H1 (cell line): ENCODE measurements around the gene AVL9. TPM values are rescaled to one million over a fixed set of nuclear protein-coding genes. Genes with fewer than 3 reads are reported as not detected.

Experiments
- CHD7 ChIP-seq: fragments of 300-600 bp; sonication (generic); IDR thresholded peaks from 2 replicates; pipeline ENCODE4 v1.7.1; 2012; ENCODE audit warnings: low read length, moderate library complexity, mild to moderate bottlenecking, inconsistent platforms; ENCODE audit not compliant: insufficient replicate concordance
- CTBP2 ChIP-seq: IDR thresholded peaks from 2 replicates; pipeline ENCODE4 v1.7.0; 2011; ENCODE audit warnings: borderline replicate concordance, mild to moderate bottlenecking, moderate library complexity, mixed read lengths, low read length; ENCODE audit not compliant: insufficient read depth, insufficient read length
- CTCF ChIP-seq, 3 experiments: IDR thresholded peaks; 1 replicate in 2 of 3; 2 replicates in 1 of 3; pipeline versions ENCODE4 v1.5.1 to v1.6.1; 2011; ENCODE audit warnings: low read length in 3 of 3, mild to moderate bottlenecking in 3 of 3, inconsistent platforms in 2 of 3, low read depth in 1 of 3, moderate library complexity in 1 of 3; ENCODE audit not compliant: insufficient read depth in 1 of 3; ENCODE audit errors: control extremely low read depth in 1 of 3
- EP300 ChIP-seq, 2 experiments: IDR thresholded peaks; 1 replicate in 1 of 2; 2 replicates in 1 of 2; pipeline ENCODE4 v1.6.1; 2011 to 2012; ENCODE audit warnings: low read depth in 2 of 2, low read length in 2 of 2, mild to moderate bottlenecking in 2 of 2, borderline replicate concordance in 1 of 2, inconsistent platforms in 1 of 2, moderate library complexity in 1 of 2
- KDM1A ChIP-seq: fragments of 200-600, 300-600 bp; sonication (generic); IDR thresholded peaks from 2 replicates; pipeline ENCODE4 v1.7.1; 2016; ENCODE audit warnings: mild to moderate bottlenecking, low read length, borderline replicate concordance
- KDM4A ChIP-seq: IDR thresholded peaks from one replicate; pipeline ENCODE4 v1.7.1; 2012; ENCODE audit warnings: low read depth, mild to moderate bottlenecking, moderate library complexity, low read length, inconsistent platforms; ENCODE audit not compliant: severe bottlenecking
- MAFK ChIP-seq: IDR thresholded peaks from 2 replicates; pipeline ENCODE4 v1.6.1; 2012; ENCODE audit warnings: low read depth, mild to moderate bottlenecking, improper control_type of control experiment, low read length
- SIX5 ChIP-seq: IDR thresholded peaks from 2 replicates; pipeline ENCODE4 v1.6.1; 2011; ENCODE audit warnings: mild to moderate bottlenecking, low read depth, low read length
- polyA plus RNA-seq, 7 experiments: library from polyadenylated mRNA; depleted of rRNA in 3 of 7; stranded (reverse) in 5 of 7; unstranded in 2 of 7; fragments of >200 nt in 5 of 7; fragments of 200-250 nt in 2 of 7; gene quantifications; 1 replicate in 5 of 7; 2 replicates in 1 of 7; 4 replicates in 1 of 7; pipeline versions ENCODE4 v1.2.1 to v1.2.3, GENCODE V29; 2011 to 2013; ENCODE audit warnings: missing spikeins in 2 of 7, mixed read lengths in 2 of 7
- total RNA-seq: library from RNA; stranded (reverse); fragmentation: NEBNext Ultra II Directional; extraction: Animal tissue kit (Norgen Biotek cat#: 25700); gene quantifications from 2 replicates; pipeline ENCODE4 v1.2.1, GENCODE V29; 2021

Gene AVL9
- total and polyA plus RNA-seq, 2 of the 8 experiments (the other 6 are each of a cell fraction or from before 2014, with no cell fraction given) = 15.5 to 42.1 TPM

GRCh38 chr7:32577421-32577820 is 82.1 kb downstream of the AVL9 start (continued):
- no peak for TF ChIP-seq CHD7
- no peak for TF ChIP-seq EP300 (IDR thresholded peaks at IDR 0.05; ENCODE audit: borderline replicate concordance in 1 of 2, low read depth in 2 of 2, low read length in 2 of 2)
- TF ChIP-seq CTBP2 = no peak
- no peak for TF ChIP-seq CTCF (IDR thresholded peaks at IDR 0.05; ENCODE audit: control extremely low read depth in 1 of 3, insufficient read depth in 1 of 3, low read depth in 1 of 3, low read length in 3 of 3)
- no peak for TF ChIP-seq KDM4A
- TF ChIP-seq KDM1A = no peak
- no peak for TF ChIP-seq SIX5
- TF ChIP-seq MAFK = no peak
